ENCODE measurements around the gene RAB31.

GRCh38 chr18:9683418-9684396 lies 24.4 kb upstream of the RAB31 start:
- TF ChIP-seq, protein P1, sequence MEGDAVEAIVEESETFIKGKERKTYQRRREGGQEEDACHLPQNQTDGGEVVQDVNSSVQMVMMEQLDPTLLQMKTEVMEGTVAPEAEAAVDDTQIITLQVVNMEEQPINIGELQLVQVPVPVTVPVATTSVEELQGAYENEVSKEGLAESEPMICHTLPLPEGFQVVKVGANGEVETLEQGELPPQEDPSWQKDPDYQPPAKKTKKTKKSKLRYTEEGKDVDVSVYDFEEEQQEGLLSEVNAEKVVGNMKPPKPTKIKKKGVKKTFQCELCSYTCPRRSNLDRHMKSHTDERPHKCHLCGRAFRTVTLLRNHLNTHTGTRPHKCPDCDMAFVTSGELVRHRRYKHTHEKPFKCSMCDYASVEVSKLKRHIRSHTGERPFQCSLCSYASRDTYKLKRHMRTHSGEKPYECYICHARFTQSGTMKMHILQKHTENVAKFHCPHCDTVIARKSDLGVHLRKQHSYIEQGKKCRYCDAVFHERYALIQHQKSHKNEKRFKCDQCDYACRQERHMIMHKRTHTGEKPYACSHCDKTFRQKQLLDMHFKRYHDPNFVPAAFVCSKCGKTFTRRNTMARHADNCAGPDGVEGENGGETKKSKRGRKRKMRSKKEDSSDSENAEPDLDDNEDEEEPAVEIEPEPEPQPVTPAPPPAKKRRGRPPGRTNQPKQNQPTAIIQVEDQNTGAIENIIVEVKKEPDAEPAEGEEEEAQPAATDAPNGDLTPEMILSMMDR (IDR thresholded peaks at IDR 0.05), result peak in 3 of 6 experiments; percentile 14 to 47 (median 26)
- peak in 1 of 2 donors; percentile 45 for TF ChIP-seq POLR2AphosphoS5 (IDR thresholded peaks at IDR 0.05)
- TF ChIP-seq EP300 (IDR thresholded peaks at IDR 0.05), result no peak

Measured in upper lobe of left lung (tissue), 4 donors.